ENCODE results near the gene SDHAF4.
"Not testable (repeated sequence)": the region's sequence is repeated elsewhere in the genome, so short reads cannot be mapped to it uniquely, and the experiment has no call there.

Gene SDHAF4

DNA sequence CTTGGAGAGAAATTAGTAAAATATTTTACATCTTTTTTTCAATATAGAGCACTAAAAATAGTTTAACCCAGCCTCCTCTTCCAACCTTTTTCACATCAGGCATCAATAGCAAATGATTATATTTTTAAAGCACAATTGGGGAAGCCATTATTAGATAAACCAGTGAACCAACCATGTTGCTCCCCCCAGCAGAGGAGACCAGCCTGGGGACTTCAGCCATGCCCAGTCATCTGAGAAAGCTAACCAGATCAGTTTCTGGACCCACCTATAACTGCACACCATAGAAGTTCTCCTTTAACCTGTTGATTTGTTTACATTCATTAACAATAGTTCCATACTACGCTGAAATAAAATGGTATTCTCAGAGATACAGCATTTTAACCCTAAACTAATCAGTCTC, 13.8 kb upstream of the SDHAF4 start:
- TF ChIP-seq, protein P1, sequence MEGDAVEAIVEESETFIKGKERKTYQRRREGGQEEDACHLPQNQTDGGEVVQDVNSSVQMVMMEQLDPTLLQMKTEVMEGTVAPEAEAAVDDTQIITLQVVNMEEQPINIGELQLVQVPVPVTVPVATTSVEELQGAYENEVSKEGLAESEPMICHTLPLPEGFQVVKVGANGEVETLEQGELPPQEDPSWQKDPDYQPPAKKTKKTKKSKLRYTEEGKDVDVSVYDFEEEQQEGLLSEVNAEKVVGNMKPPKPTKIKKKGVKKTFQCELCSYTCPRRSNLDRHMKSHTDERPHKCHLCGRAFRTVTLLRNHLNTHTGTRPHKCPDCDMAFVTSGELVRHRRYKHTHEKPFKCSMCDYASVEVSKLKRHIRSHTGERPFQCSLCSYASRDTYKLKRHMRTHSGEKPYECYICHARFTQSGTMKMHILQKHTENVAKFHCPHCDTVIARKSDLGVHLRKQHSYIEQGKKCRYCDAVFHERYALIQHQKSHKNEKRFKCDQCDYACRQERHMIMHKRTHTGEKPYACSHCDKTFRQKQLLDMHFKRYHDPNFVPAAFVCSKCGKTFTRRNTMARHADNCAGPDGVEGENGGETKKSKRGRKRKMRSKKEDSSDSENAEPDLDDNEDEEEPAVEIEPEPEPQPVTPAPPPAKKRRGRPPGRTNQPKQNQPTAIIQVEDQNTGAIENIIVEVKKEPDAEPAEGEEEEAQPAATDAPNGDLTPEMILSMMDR (IDR thresholded peaks at IDR 0.05; ENCODE audit: low read depth, low read length), result no peak
- no peak overlapping the region for H3K4me3 ChIP-seq (replicated peaks in 1 of 2; ENCODE audit: low read depth in 2 of 2, low read length in 2 of 2)
- no peak for DNase-seq (ENCODE audit: low read depth in 2 of 2)

DNA sequence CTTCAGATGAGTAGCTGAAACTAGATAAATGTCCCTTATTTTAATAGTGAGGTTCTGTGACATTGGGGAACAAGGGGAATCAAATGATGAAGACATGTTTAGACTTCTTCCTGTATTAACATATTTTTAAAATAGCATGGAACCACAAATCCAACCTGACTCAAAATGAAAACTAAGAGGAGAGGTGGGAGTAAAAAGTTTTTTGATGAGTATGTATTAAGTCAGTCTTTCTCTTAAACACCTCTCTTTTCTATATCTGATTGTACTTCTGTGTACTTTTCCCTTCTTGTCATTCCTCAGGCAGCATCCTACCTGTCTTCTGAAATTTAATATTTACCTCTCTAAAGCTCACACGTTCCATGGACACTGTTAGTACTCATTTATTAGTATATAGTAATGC, 8.7 kb upstream of the SDHAF4 start:
- DNase-seq (ENCODE audit: low read depth in 2 of 2), result no peak
- TF ChIP-seq, protein P1 (IDR thresholded peaks at IDR 0.05; ENCODE audit: low read depth, low read length), result no peak
- H3K4me3 ChIP-seq (replicated peaks in 1 of 2; ENCODE audit: low read depth in 2 of 2, low read length in 2 of 2), result no peak overlapping the region

DNA sequence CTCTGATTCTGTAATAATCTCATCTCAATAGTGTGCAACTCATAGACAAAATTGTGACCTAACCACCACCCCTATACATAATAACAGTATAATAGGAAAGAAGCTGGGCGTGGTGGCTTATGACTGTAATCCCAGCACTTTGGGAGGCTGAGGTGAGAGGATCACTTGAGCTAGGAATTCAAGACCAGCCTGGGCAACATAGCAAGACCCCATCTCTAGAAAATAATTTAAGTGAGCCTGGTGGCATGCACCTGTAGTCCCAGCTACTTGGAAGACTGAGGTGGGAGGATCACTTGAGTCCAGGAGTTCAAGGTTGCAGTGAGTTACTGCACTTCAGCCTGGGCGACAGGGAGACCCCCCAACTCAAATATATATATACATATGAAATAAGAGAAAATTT, 4.3 kb upstream of the SDHAF4 start:
- not testable (repeated sequence) for H3K4me3 ChIP-seq (replicated peaks in 1 of 2; ENCODE audit: low read depth in 2 of 2, low read length in 2 of 2); DNase-seq (ENCODE audit: low read depth in 2 of 2)

DNA sequence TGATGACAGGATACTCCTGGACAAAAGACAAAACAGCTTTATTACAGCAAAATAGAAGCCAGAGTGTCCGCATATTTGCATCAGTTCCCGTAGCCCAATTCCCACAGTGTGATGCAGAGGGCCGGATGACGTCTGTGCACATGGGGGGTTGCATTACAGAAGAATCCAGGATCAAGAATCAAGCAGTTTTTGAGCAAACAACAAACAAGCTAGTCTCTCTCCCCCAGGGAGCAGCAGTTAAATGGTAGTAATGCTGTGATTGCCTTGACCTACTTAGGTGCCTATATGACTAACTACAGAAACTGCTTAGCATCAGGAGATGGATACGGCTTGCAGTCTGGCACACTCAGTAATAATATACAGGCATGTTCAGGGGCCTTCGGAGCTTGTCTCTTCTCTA, 3.2 kb upstream of the SDHAF4 start:
- H3K4me3 ChIP-seq (replicated peaks in 1 of 2; ENCODE audit: low read depth in 2 of 2, low read length in 2 of 2), result no peak overlapping the region
- TF ChIP-seq, protein P1 (IDR thresholded peaks at IDR 0.05; ENCODE audit: low read depth, low read length), result no peak
- peak; percentile 55 for DNase-seq (ENCODE audit: low read depth in 2 of 2)

DNA sequence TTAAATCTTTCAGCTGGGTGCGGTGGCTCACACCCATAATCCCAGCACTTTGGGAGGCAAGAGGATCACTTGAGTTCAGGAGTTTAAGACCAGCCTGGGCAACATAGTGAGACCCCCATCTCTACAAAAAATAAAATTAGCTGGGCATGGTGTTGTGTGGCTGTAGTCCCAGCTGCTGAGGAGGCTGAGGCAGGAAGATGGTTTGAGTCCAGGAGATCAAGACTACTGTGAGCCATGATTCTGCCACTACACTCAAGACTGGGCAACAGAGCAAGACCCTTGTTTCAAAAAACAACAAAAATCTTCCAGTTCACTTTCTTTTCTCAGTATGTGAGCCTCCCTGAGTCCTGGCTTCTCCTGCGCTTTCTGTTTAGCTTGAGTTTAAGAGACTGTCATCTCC, 7.9 kb downstream of the SDHAF4 start:
- no peak for DNase-seq (ENCODE audit: low read depth in 2 of 2)
- TF ChIP-seq, protein P1 (IDR thresholded peaks at IDR 0.05; ENCODE audit: low read depth, low read length), result no peak
- no peak overlapping the region for H3K4me3 ChIP-seq (replicated peaks in 1 of 2; ENCODE audit: low read depth in 2 of 2, low read length in 2 of 2)

DNA sequence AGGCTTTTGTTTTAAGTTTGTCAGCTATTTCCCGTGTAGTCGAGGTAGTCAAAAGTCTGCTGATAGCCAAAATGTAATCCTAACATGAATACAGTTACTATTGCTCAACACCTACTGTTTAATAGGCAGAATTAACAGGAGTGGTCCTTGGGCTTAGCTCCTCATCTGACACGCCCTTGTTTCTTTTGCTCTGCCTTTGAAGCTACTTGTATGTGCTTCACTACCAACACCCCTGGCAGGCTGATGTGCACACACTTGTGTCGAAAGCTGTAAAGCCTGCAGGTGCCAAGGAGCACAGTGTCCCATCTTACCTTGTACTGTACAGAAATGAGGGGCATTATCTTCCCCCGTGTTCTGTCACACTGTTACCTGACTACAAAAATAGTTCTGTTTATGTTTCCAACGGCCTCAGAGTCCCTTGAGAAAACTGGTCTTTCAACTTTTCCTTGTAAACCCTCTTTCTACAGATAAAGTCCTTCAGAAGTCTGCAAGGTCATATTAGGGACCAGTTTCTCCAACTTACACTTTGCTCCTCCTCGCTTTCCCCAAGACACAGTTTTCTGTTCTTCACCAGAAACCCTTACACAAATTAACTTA, 9.3 kb downstream of the SDHAF4 start:
- no peak overlapping the region for H3K4me3 ChIP-seq (replicated peaks in 1 of 2; ENCODE audit: low read depth in 2 of 2, low read length in 2 of 2)
- TF ChIP-seq, protein P1 (IDR thresholded peaks at IDR 0.05; ENCODE audit: low read depth, low read length), result no peak
- no peak for DNase-seq (ENCODE audit: low read depth in 2 of 2)

DNA sequence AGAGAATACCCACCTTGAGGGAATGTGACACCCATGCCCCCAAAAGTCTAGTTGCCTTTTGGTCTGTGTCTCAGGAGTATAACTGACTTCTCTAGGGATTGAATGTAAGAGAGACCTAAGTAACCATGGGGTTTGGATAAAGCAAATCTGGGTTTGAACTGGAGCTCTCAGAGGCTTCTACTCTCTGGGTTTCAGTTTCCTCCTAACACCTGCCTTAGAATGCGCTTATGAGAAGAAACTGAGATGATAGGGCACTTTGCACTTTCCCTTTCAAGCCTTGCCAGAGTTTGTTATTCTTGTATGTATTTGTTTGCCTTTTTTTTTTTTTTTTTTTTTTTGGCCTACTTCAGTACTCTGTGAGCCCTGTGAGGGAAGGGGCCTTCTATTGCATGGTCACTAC, 19.4 kb downstream of the SDHAF4 start:
- DNase-seq (ENCODE audit: low read depth in 2 of 2), result no peak
- TF ChIP-seq, protein P1 (IDR thresholded peaks at IDR 0.05; ENCODE audit: low read depth, low read length), result no peak
- no peak overlapping the region for H3K4me3 ChIP-seq (replicated peaks in 1 of 2; ENCODE audit: low read depth in 2 of 2, low read length in 2 of 2)

Data from cardiac fibroblast (primary cell).